ENCODE data around the gene RRP9. TPM values are rescaled to one million over a fixed set of nuclear protein-coding genes. Genes with fewer than 3 reads are reported as not detected.

The RRP9 gene
- polyA plus RNA-seq, 1 experiment: 10.8 TPM

GRCh38 chr3:51986010-51986947 lies 44.6 kb upstream of the RRP9 start:
- Histone ChIP-seq H3K27ac (ENCODE audit: low read depth, low read length) (no peak overlapping the region), H3K4me3 (ENCODE audit: low read depth, low read length) (no peak overlapping the region), H3K27me3 (ENCODE audit: control insufficient read depth, insufficient read depth, low read length) (no peaks in the 10 kb centered on the region), H3K9me3 (ENCODE audit: control insufficient read depth, insufficient read depth, low read length) (no peaks in the 10 kb centered on the region; the same call in 1 of the 2 replicates)
- ChIA-PET POLR2A (interaction anchor here (1.1 kb wide), 1 partner anchor 9 kb away, joined by 4 read pairs; the partner anchor contains the start of gene RPL29), CTCF (interaction anchor here (0.6 to 1.6 kb wide), 2 partner anchors 12 to 70 kb away, joined by 3 to 7 read pairs; partner anchors contain the start of genes ABHD14B and DUSP7)
- DNase-seq (ENCODE audit: low read depth, low spot score): no peak
- TF ChIP-seq CTCF (IDR thresholded peaks at IDR 0.05; ENCODE audit: low read depth, low read length): no peak

DNA sequence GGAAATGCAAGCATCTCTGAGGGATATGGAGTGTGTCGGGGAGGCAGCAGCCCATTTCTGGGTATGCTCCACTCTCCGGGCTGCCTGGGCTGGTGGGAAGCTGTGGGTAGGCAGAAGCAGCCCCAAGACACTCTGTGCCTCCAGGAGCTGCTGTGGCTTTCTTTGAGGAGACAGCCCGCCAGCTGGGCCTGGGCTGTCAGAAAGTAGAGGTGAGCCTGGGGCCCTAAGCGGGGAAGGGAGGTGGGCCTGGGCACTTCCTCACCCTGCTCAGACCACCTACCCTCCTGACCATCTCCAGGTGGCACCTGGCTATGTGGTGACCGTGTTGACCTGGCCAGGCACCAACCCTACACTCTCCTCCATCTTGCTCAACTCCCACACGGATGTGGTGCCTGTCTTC lies 43.4 kb upstream of the RRP9 start:
- TF ChIP-seq CTCF (IDR thresholded peaks at IDR 0.05; ENCODE audit: low read depth, low read length): no peak
- ChIA-PET CTCF (interaction anchor here (0.9 to 5.6 kb wide), 3 partner anchors 10 to 43 kb away, joined by 6 to 48 read pairs (median 24); partner anchors contain the start of genes ABHD14A, ABHD14B, PARP3 and RRP9), POLR2A (interaction anchor here (1.2 kb wide), 1 partner anchor 17 kb away, joined by 3 read pairs; no protein-coding TSS in a partner anchor)
- Histone ChIP-seq H3K27me3 (ENCODE audit: control insufficient read depth, insufficient read depth, low read length) (no peaks in the 10 kb centered on the region), H3K4me3 (ENCODE audit: low read depth, low read length) (no peak overlapping the region), H3K9me3 (ENCODE audit: control insufficient read depth, insufficient read depth, low read length) (no peaks in the 10 kb centered on the region; the same call in 1 of the 2 replicates), H3K27ac (ENCODE audit: low read depth, low read length) (no peak overlapping the region)
- no peak for DNase-seq (ENCODE audit: low read depth, low spot score)

GRCh38 chr3:51984269-51984647 lies 42.6 kb upstream of the RRP9 start:
- Histone ChIP-seq H3K27ac (ENCODE audit: low read depth, low read length) (peak overlapping the region; percentile 31), H3K27me3 (ENCODE audit: control insufficient read depth, insufficient read depth, low read length) (no peaks in the 10 kb centered on the region), H3K4me3 (ENCODE audit: low read depth, low read length) (peak overlapping the region; percentile 73), H3K9me3 (ENCODE audit: control insufficient read depth, insufficient read depth, low read length) (no peaks in the 10 kb centered on the region; the same call in 1 of the 2 replicates)
- POLR2A ChIA-PET: interaction anchor here (0.5 to 2.9 kb wide), 6 partner anchors 8 to 70 kb away, joined by 3 to 29 read pairs (median 6); partner anchors contain the start of genes ABHD14A, ABHD14B and RPL29
- DNase-seq (ENCODE audit: low read depth, low spot score): no peak
- no peak for TF ChIP-seq CTCF (IDR thresholded peaks at IDR 0.05; ENCODE audit: low read depth, low read length)
- CTCF ChIA-PET: interaction anchor here (3.9 to 5.6 kb wide), 2 partner anchors 10 to 42 kb away, joined by 24 to 48 read pairs; partner anchors contain the start of genes ABHD14A, ABHD14B, PARP3 and RRP9

GRCh38 chr3:51983578-51984268 lies 42.0 kb upstream of the RRP9 start:
- ChIA-PET POLR2A (interaction anchor here (0.5 to 2.9 kb wide), 12 partner anchors 8 to 539 kb away, joined by 3 to 29 read pairs (median 5); partner anchors contain the start of genes ABHD14A, ABHD14B, PCBP4 and RPL29), CTCF (interaction anchor here (0.9 to 5.6 kb wide), 4 partner anchors 10 to 42 kb away, joined by 3 to 48 read pairs (median 14); partner anchors contain the start of genes ABHD14A, ABHD14B, PARP3 and RRP9)
- no peak for DNase-seq (ENCODE audit: low read depth, low spot score)

More at GRCh38 chr3:51983578-51984268, 42.0 kb upstream of the RRP9 start:
- no peak for TF ChIP-seq CTCF (IDR thresholded peaks at IDR 0.05; ENCODE audit: low read depth, low read length)
- H3K27me3 ChIP-seq (ENCODE audit: control insufficient read depth, insufficient read depth, low read length): no peaks in the 10 kb centered on the region
- H3K9me3 ChIP-seq (ENCODE audit: control insufficient read depth, insufficient read depth, low read length): no peaks in the 10 kb centered on the region; the same call in 1 of the 2 replicates
- peak overlapping the region; percentile 95 for H3K27ac ChIP-seq (ENCODE audit: low read depth, low read length)
- peak overlapping the region; percentile 73 for H3K4me3 ChIP-seq (ENCODE audit: low read depth, low read length)
